GM12873 (cell line): ENCODE results near the gene DSG3.

ENCODE experiments used
- CTCF ChIP-seq: IDR thresholded peaks from 2 replicates; pipeline ENCODE4 v1.5.1; 2012; ENCODE audit warnings: low read depth, mild to moderate bottlenecking, moderate library complexity, low read length, control low read depth; ENCODE audit not compliant: insufficient read depth; ENCODE audit errors: missing control alignments

Gene DSG3

GRCh38 chr18:31409276-31409675, 38.3 kb upstream of the DSG3 start:
- TF ChIP-seq CTCF, result no peak

GRCh38 chr18:31410716-31411483, 36.6 kb upstream of the DSG3 start:
- no peak for TF ChIP-seq CTCF

GRCh38 chr18:31413137-31413536, 34.4 kb upstream of the DSG3 start:
- no peak for TF ChIP-seq CTCF

GRCh38 chr18:31417850-31418249, 29.7 kb upstream of the DSG3 start:
- TF ChIP-seq CTCF, result no peak

- no peak for TF ChIP-seq CTCF
Observed at GRCh38 chr18:31419457-31419932, 28.0 kb upstream of the DSG3 start.

- TF ChIP-seq CTCF, result no peak
Observed at GRCh38 chr18:31420032-31420431, 27.5 kb upstream of the DSG3 start.

GRCh38 chr18:31420524-31420923, 27.0 kb upstream of the DSG3 start:
- TF ChIP-seq CTCF, result no peak
